Activated CD4-positive, alpha-beta T cell treated with anti-CD3 and anti-CD28 coated beads, Interleukin-2, amount 50 U/mL, for 16 hours (primary cell): Measurements from ENCODE around the gene RHO.

Experiments
- DNase-seq: peaks from one replicate; pipeline ENCODE4 v3.0.0-alpha.2; 2020

Gene RHO

DNA sequence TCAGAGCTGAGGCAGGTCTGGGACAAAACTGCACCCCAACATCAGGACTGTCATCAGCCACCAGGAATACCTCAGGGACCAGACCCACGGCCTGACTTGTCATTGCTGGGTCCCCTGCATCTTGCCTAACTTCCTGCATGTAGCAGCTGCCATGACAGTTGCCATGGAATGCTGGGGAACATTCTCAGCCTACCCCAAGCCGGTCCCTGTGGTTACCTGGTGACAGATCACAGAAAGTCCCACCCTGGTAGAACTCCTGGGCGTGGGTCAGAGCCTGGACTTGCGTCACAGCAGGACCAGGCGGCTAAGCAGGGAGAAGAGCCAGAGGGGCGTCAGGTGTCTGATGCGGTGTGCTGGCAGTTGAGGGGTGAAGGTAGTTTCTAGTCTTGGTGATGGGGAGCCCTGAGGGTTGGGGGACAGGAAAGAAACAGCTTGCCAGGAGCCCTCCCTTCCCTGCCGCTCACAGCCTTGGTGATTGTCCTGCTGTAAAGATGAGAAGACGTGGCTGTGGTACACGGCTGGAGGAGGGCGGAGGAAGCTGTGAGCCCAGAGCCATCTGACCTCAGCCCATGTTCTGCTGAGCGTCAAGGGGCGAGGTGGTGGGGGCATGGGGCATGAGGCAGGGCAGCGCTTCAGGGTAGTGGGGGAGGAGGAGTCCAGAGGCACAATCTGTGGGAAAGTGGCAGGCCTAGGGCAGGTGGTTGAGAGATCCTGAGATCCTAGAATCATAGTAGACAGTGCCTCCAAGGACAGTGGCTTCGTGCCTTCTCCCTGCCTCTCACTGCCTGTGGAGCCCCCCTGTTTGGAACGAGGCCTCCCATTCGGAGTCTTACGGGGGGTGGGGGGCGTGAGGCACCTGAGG, 19.9 kb downstream of the RHO start:
- no peak for DNase-seq

- no peak for DNase-seq
Observed at GRCh38 chr3:129549006-129549800, 20.8 kb downstream of the RHO start.

- no peak for DNase-seq
Observed at GRCh38 chr3:129549805-129550204, 21.4 kb downstream of the RHO start.

- no peak for DNase-seq
Observed at GRCh38 chr3:129552287-129553050, 24.0 kb downstream of the RHO start.

DNA sequence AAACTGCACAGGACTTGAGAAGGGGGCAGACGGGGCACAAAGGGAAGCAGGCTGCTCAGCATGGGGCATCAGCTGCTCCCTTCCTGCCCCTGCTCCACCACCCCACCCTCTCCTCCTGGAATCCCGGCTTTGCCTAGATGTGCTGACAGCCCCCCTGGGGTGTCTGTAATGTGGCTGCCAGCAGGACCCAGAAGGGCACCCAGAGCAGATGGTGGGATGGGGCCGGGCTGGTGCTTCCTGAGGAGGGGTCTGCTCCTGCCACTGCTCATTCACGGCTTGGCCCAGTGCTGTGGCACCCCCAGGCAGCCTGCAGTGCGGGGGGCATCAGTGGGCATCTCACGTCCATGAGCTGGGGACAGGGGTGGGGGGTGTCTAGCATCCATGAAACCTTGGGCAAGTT, 24.7 kb downstream of the RHO start:
- no peak for DNase-seq

GRCh38 chr3:129553719-129554118, 25.3 kb downstream of the RHO start:
- no peak for DNase-seq

GRCh38 chr3:129554356-129555152, 26.1 kb downstream of the RHO start:
- no peak for DNase-seq

DNA sequence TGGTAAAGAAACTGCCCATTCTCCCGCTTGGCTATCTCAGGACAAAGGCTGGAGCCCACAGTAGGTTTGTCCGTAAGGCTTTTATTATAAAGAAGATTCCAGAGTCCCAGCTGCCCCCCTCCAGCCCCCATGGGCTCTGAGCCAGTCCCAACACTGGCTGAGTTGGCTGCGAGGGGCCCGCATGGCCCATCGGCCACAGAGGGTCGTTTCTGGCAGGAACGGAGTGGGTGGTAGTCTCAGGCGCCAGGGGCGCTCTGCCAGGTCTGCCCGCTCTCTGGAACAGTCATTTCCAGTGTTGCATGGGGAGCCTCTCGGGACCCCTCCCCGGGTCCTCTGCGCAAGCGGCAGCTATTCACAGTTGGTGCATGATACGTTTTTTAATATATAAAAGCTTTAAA, 26.7 kb downstream of the RHO start:
- DNase-seq = no peak

DNA sequence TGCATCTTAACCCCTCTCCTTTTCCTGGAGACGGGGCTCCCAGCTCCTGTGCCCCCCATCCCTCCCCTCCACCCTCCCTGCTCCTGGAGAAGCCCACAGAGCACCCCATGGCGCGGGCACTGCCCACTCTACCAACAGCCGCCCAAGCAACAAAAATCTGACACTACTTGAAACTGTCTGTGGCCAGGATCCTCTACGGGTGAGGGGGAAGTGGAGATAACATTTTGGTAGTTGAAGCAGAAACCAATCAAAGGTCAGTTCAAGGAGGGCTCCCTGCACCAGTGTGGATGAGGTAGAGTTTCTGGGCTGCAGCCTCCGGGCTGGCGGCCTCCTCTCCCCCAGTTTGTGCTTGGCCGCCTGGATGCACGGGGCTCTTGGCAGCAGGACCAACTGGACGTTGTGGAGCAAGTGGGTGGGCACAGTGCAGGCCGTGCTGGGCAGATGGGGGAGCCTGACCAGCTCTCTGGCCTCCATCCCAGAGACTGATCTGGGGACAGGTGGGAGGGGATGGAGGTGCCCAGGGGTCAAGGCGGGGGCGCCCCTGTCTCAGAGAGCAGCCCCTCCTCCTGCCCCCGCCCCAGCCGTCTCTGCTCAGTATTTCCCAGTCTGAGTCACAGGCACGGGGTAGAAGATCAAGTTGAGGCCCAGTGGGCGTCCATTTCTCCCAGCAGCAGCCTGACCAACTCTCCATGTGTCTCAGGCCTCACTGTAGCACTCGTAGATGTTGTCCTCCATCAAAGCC, 27.3 kb downstream of the RHO start:
- no peak for DNase-seq

- no peak for DNase-seq
Observed at GRCh38 chr3:129556358-129556695, 27.9 kb downstream of the RHO start.

- no peak for DNase-seq
Observed at GRCh38 chr3:129556890-129557547, 28.6 kb downstream of the RHO start.

- no peak for DNase-seq
Observed at GRCh38 chr3:129557548-129557894, 29.1 kb downstream of the RHO start.

- no peak for DNase-seq
Observed at GRCh38 chr3:129558081-129558771, 29.8 kb downstream of the RHO start.

DNA sequence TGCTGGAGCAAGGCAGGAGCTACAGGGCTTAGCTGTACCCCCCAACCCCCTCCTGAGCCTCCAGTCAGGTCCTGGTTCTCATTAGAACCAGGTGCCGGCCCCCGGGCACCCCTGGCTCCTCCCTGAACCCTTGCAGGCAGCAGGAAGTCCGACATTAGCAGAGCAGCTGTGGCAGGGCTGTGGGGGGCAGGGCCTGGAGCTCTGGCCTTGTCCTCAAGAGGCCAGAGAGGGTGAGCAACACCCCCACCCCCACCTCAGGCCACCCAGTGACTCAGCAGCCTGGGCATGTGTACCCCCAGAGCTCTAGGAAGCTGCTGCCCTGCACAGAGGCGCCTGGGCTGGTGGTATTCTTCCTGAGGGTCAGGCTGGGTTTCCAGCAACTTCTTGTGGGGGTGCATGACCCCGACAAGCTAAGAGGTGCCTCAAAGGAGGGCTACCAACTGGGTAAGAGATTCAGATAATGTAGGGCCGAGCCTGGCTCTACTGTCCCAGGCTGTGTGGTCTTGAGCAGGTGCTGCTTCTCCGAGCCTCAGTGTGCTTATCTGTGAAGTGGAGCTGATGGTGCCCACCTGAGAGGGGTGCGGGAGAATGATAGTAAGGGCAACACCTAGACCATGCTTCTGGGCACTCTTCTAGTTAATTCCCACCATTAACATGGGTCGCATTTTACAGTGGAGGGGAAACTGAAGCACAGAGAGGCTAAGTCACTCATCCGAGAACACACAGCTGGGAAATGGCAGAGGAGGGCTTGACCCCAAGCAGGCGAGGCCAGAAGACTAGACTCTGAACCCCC, 30.5 kb downstream of the RHO start:
- no peak for DNase-seq

- DNase-seq = no peak
Observed at GRCh38 chr3:129559565-129560079, 31.2 kb downstream of the RHO start.

GRCh38 chr3:129560269-129560787, 31.9 kb downstream of the RHO start:
- DNase-seq = no peak

DNA sequence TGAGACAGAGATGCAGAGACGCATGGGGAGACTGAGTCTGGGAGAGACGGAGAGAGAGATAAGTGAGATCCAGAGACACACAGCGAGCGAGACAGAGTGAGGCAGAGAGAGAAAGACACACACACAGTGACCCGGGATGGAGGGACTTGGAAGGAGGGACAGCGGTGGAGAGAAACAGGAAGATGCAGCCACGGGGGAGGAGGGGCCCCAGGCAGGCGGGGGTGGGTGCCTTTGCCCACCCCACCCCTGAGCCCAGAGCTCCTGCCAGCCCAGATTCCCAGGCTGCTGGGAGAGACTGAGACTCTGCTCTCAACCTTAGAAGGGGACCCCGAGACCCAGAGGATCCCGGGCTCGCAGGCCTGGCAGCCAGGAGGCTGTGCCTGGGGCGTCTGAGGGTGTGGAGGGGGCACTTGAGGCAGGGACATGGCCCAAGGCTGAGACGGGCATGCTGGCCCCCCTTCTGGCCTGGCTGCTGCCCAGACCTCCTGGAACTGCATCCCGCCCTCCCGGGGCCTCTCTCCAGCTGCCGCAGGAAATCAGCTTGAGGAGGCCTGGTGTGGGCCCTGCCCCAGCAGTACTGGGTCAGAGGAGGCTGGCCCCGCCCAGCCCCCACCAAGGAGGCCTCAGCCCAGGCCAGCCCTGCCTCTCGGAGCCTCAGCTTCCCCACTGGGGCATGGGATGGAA, 32.6 kb downstream of the RHO start:
- DNase-seq = no peak

GRCh38 chr3:129561619-129562248, 33.3 kb downstream of the RHO start:
- DNase-seq = no peak
